ENCODE results near the gene PPOX. TPM values are rescaled to one million over a fixed set of nuclear protein-coding genes. Genes with fewer than 3 reads are reported as not detected.

Gene PPOX
- total RNA-seq, 2 donors from 2014 or later, result 8.3 to 9.6 TPM

DNA sequence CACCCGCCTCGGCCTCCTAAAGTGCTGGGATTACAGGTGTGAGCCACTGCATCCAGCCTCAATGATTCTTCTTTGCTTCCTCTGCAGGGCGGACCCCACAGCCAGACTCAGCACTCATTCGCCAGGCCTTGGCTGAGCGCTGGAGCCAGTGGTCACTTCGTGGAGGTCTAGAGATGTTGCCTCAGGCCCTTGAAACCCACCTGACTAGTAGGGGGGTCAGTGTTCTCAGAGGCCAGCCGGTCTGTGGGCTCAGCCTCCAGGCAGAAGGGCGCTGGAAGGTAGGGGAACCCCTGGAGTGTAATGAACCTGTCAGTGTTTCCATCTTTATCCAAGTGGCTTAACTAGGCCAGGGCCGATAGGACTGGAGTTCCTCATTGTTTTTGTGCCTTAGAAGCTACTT is 2.7 kb downstream of the PPOX start:
- Histone ChIP-seq H3K9me3 (no peaks in the 10 kb centered on the region), H3K4me1 (peaks cover 3 to 34% of the 10 kb centered on the region in 2 donors), H3K4me3 (no peak overlapping the region), H3K27ac (no peak overlapping the region), H3K36me3 (peaks cover 52% of the 10 kb centered on the region), H3K27me3 (no peaks in the 10 kb centered on the region)
- TF ChIP-seq, protein P1, sequence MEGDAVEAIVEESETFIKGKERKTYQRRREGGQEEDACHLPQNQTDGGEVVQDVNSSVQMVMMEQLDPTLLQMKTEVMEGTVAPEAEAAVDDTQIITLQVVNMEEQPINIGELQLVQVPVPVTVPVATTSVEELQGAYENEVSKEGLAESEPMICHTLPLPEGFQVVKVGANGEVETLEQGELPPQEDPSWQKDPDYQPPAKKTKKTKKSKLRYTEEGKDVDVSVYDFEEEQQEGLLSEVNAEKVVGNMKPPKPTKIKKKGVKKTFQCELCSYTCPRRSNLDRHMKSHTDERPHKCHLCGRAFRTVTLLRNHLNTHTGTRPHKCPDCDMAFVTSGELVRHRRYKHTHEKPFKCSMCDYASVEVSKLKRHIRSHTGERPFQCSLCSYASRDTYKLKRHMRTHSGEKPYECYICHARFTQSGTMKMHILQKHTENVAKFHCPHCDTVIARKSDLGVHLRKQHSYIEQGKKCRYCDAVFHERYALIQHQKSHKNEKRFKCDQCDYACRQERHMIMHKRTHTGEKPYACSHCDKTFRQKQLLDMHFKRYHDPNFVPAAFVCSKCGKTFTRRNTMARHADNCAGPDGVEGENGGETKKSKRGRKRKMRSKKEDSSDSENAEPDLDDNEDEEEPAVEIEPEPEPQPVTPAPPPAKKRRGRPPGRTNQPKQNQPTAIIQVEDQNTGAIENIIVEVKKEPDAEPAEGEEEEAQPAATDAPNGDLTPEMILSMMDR (IDR thresholded peaks at IDR 0.05), result no peak
- no peak for DNase-seq (ENCODE audit: low spot score)

DNA sequence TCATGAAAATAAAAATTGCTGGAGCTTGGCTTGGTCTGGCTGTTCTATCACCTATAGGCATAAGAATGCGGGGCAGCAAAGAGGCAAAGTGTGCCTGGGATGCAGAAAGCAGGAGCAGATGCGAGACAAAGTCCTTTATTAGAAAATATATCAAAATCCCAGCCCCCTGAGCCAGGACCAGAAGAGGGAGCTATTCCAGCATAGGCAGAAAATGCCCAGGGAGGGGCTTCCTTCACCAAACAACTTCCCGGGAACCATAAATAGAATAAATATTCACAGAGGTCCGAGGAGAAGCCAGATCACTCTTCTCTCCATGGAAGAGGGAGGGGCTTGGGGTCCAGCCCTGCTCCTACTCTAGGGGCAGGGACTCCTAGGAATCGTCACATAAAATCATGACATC is 5.0 kb downstream of the PPOX start:
- H3K4me3 ChIP-seq, result no peak overlapping the region
- no peaks in the 10 kb centered on the region for H3K9me3 ChIP-seq
- no peaks in the 10 kb centered on the region for H3K27me3 ChIP-seq
- no peak overlapping the region for H3K27ac ChIP-seq
- peaks cover 63% of the 10 kb centered on the region for H3K36me3 ChIP-seq
- H3K4me1 ChIP-seq, result peaks cover 3 to 29% of the 10 kb centered on the region in 2 donors
- TF ChIP-seq, protein P1 (IDR thresholded peaks at IDR 0.05), result no peak
- DNase-seq (ENCODE audit: low spot score), result no peak

- peaks cover 63% of the 10 kb centered on the region for H3K36me3 ChIP-seq
- no peaks in the 10 kb centered on the region for H3K27me3 ChIP-seq
- peaks cover 3 to 31% of the 10 kb centered on the region in 2 donors for H3K4me1 ChIP-seq
- peak overlapping the region in 1 of 2 donors; percentile 19 for H3K27ac ChIP-seq
- TF ChIP-seq, protein P1 (IDR thresholded peaks at IDR 0.05), result no peak
- H3K9me3 ChIP-seq, result no peaks in the 10 kb centered on the region
- DNase-seq (ENCODE audit: low spot score), result no peak
- no peak overlapping the region for H3K4me3 ChIP-seq
These were observed 5.5 kb downstream of the PPOX start for GRCh38 chr1:161171696-161172095.

DNA sequence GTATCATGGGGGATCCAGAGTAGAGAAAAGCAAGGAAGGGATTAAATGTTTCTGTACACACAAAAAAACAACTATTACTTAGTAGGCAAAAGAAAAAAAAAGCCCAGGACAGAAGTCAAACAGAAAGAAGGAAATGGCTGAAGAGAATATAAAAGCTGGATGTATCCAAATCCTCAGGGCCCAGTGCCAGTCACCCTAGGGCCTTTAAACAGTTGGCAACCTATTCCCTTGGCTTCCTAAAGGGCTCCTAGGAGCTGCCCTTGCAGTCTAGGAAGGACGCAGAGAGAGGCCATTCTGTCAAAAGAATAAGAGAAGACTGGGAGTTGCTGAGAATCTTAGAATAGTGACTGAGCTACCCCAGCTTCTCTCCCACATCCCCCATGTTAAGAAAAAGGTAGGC is 6.1 kb downstream of the PPOX start:
- Histone ChIP-seq H3K27me3 (no peaks in the 10 kb centered on the region), H3K4me3 (no peak overlapping the region), H3K36me3 (peaks cover 63% of the 10 kb centered on the region), H3K27ac (peak overlapping the region; percentile 19 to 45), H3K9me3 (no peaks in the 10 kb centered on the region), H3K4me1 (peaks cover 3 to 28% of the 10 kb centered on the region in 2 donors)
- TF ChIP-seq, protein P1 (IDR thresholded peaks at IDR 0.05), result no peak
- DNase-seq (ENCODE audit: low spot score), result no peak

DNA sequence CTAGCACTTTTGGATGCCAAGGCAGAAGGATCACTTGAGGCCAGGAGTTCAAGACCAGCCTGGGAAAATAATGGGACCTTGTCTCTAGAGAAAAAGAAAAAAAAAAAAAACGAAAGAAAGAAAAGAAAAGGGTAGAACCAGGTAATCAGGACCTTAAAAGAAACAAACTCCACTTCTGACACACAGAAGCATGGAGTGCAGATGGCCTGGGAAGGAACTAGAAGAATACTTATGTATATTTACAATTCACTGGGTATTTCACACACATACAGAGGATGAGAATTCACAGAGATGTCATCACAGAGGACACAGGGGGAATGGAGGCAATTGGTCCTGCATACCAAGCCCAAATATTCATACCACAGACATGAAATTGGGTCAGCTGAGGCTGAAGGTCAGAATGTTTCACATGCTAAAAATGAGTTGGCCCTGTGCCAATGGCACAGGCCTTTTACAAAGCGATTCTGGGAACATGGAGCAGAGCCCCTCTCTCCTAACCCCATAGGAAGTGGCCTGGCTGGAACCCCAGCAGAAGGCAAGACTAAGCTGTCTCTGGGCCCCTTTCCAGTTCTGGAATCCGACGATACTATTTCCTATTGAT is 6.7 kb downstream of the PPOX start:
- TF ChIP-seq, protein P1 (IDR thresholded peaks at IDR 0.05), result no peak
- peak overlapping the region; percentile 19 to 45 for H3K27ac ChIP-seq
- peaks cover 63% of the 10 kb centered on the region for H3K36me3 ChIP-seq
- no peaks in the 10 kb centered on the region for H3K27me3 ChIP-seq
- H3K4me1 ChIP-seq, result peaks cover 3 to 31% of the 10 kb centered on the region in 2 donors
- no peak overlapping the region for H3K4me3 ChIP-seq
- DNase-seq (ENCODE audit: low spot score), result no peak
- H3K9me3 ChIP-seq, result no peaks in the 10 kb centered on the region

- no peaks in the 10 kb centered on the region for H3K27me3 ChIP-seq
- H3K4me3 ChIP-seq, result no peak overlapping the region
- H3K9me3 ChIP-seq, result no peaks in the 10 kb centered on the region
- peaks cover 3 to 32% of the 10 kb centered on the region in 2 donors for H3K4me1 ChIP-seq
- TF ChIP-seq, protein P1 (IDR thresholded peaks at IDR 0.05), result no peak
- DNase-seq (ENCODE audit: low spot score), result no peak
- H3K27ac ChIP-seq, result peak overlapping the region; percentile 19 to 45
- H3K36me3 ChIP-seq, result peaks cover 63% of the 10 kb centered on the region
These were observed 7.5 kb downstream of the PPOX start for GRCh38 chr1:161173711-161174110.

Data from right atrium auricular region (tissue), 2 donors.